Suprapubic skin (tissue), 4 donors: Measurements from ENCODE around the gene PCAT7. TPM values are rescaled to one million over a fixed set of nuclear protein-coding genes. Genes with fewer than 3 reads are reported as not detected.
"Not testable (repeated sequence)": the region's sequence is repeated elsewhere in the genome, so short reads cannot be mapped to it uniquely, and the experiment has no call there.

Source experiments
- DNase-seq, 2 donors: peaks; one replicate each; pipeline ENCODE4 v3.0.0-alpha.2; 2019; ENCODE audit warnings: low spot score in 2 of 2
- H3K27ac ChIP-seq: fragments of 200-600 bp; sonication (generic); one replicate; pipeline ENCODE4 v1.5.1; 2019
- H3K27me3 ChIP-seq: fragments of 200-600 bp; sonication (generic); one replicate; pipeline ENCODE4 v1.5.1; 2019
- H3K36me3 ChIP-seq: fragments of 200-600 bp; sonication (generic); one replicate; pipeline ENCODE4 v1.5.1; 2019
- H3K4me1 ChIP-seq: fragments of 200-600 bp; sonication (generic); one replicate; pipeline ENCODE4 v1.5.1; 2019
- H3K4me3 ChIP-seq: fragments of 200-600 bp; sonication (generic); one replicate; pipeline ENCODE4 v1.5.1; 2019; ENCODE audit warnings: mild to moderate bottlenecking
- H3K9me3 ChIP-seq: fragments of 200-600 bp; sonication (generic); one replicate; pipeline ENCODE4 v1.5.1; 2019
- CTCF ChIP-seq, 2 donors: fragments of 200-600 bp in 1 of 2; fragments of 450-650 bp in 1 of 2; sonication (generic) in 1 of 2; IDR thresholded peaks; one replicate each; pipeline ENCODE4 v1.5.1; 2016 to 2019; ENCODE audit warnings: antibody characterized with exemption in 2 of 2, mild to moderate bottlenecking in 1 of 2, moderate library complexity in 1 of 2
- EP300 ChIP-seq: sonication (generic); formaldehyde crosslinking; IDR thresholded peaks from one replicate; pipeline ENCODE4 v1.6.1; 2017; ENCODE audit warnings: antibody characterized with exemption
- POLR2A ChIP-seq, 2 donors: fragments of 450-650 bp; IDR thresholded peaks; one replicate each; pipeline ENCODE4 v1.6.1; 2017; ENCODE audit warnings: antibody characterized with exemption in 2 of 2, mild to moderate bottlenecking in 2 of 2, moderate library complexity in 2 of 2
- POLR2AphosphoS5 ChIP-seq, 3 donors: sonication (generic); formaldehyde crosslinking; IDR thresholded peaks; one replicate each; pipeline ENCODE4 v1.6.1; 2017; ENCODE audit warnings: antibody characterized with exemption in 3 of 3
- WGBS: methylation state at CpG from one replicate; pipeline ENCODE4 v1.1.5; 2018; 5-methylcytosine and 5-hydroxymethylcytosine counted together
- total RNA-seq, 4 donors: library from RNA; depleted of rRNA; stranded (reverse); fragments of >200 nt; gene quantifications; one replicate each; pipeline ENCODE4 v1.1.0, GENCODE V29; 2016

The PCAT7 gene
- under 1 TPM in 1 of 4 donors, not detected in 3; 0.87 TPM for total RNA-seq

- Histone ChIP-seq H3K36me3 (no peaks in the 10 kb centered on the region), H3K9me3 (no peaks in the 10 kb centered on the region), H3K4me1 (no peaks in the 10 kb centered on the region), H3K4me3 (no peak within 1 kb of the TSS), H3K27ac (no peak within 1 kb of the TSS), H3K27me3 (peaks cover 4% of the 10 kb centered on the region)
- whole genome bisulfite sequencing, result 83% methylated on average over 40 of the region's 40 CpGs
- DNase-seq, result no peak
- no peak for TF ChIP-seq CTCF (IDR thresholded peaks at IDR 0.05)
- no peak for TF ChIP-seq EP300
- TF ChIP-seq POLR2A (IDR thresholded peaks at IDR 0.05), result no peak
- no peak for TF ChIP-seq POLR2AphosphoS5 (IDR thresholded peaks at IDR 0.05)
Measured at GRCh38 chr9:94554439-94555331, at the start of gene PCAT7. PCAT7 (plus strand) TSS chr9:94555083.

- H3K4me3 ChIP-seq, H3K27ac ChIP-seq, H3K27me3 ChIP-seq, DNase-seq, H3K9me3 ChIP-seq, H3K36me3 ChIP-seq, H3K4me1 ChIP-seq: not testable (repeated sequence)
- 91% methylated on average over 4 of the region's 4 CpGs for WGBS
Measured at GRCh38 chr9:94506370-94506769, 48.5 kb upstream of the PCAT7 start.

DNA sequence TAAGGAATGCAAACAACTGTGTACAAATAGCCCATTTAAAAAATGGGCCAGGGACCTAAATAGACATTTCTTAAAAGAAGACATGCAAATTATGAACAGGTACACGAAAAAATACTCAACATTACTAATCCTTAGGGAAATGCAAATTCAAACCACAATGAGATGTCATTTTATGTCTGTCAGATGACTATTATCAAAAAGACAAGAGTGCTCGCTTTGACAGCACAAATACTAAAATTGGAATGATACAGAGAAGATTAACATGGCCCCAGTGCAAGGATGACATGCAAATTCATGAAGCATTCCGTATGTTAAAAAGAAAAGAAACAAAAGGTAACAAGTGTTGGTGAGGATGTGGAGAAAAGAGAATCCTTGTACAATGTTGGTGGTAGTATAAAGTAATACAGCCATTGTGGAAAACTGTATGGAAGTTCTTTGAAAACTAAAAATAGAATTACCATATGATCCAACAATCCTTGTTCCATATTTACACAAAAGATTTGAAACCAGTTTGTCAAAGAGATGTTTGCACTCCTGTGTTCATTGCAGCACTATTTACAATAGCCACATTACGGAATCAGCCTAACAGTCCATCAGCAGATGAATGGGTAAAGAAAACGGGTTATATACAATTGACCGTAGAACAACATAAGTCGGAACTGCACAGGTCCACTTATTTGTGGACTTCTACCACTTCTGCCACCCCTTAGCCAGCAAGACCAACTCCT is 47.2 kb upstream of the PCAT7 start:
- no peaks in the 10 kb centered on the region for H3K9me3 ChIP-seq
- peaks cover 2% of the 10 kb centered on the region for H3K27me3 ChIP-seq
- no peak for DNase-seq
- no peaks in the 10 kb centered on the region for H3K36me3 ChIP-seq
- H3K27ac ChIP-seq, result no peak overlapping the region
- TF ChIP-seq CTCF (IDR thresholded peaks at IDR 0.05) (no peak), EP300 (no peak), POLR2A (IDR thresholded peaks at IDR 0.05) (no peak), POLR2AphosphoS5 (IDR thresholded peaks at IDR 0.05) (no peak)
- H3K4me3 ChIP-seq, result no peak overlapping the region
- WGBS, result 83% methylated on average over 7 of the region's 7 CpGs
- no peaks in the 10 kb centered on the region for H3K4me1 ChIP-seq

GRCh38 chr9:94511134-94511954 is 43.5 kb upstream of the PCAT7 start:
- H3K4me3 ChIP-seq, result no peak overlapping the region
- no peak for DNase-seq
- H3K27ac ChIP-seq, result no peak overlapping the region
- WGBS, result 64% methylated on average over 6 of the region's 6 CpGs
- H3K4me1 ChIP-seq, result no peaks in the 10 kb centered on the region
- TF ChIP-seq EP300, result no peak
- no peak for TF ChIP-seq CTCF (IDR thresholded peaks at IDR 0.05)
- no peak for TF ChIP-seq POLR2AphosphoS5 (IDR thresholded peaks at IDR 0.05)
- TF ChIP-seq POLR2A (IDR thresholded peaks at IDR 0.05), result no peak
- H3K27me3 ChIP-seq, result no peaks in the 10 kb centered on the region
- H3K36me3 ChIP-seq, result no peaks in the 10 kb centered on the region
- H3K9me3 ChIP-seq, result no peaks in the 10 kb centered on the region

GRCh38 chr9:94511955-94512265 is 43.0 kb upstream of the PCAT7 start:
- no peaks in the 10 kb centered on the region for H3K9me3 ChIP-seq
- no peak for DNase-seq
- no peaks in the 10 kb centered on the region for H3K27me3 ChIP-seq
- no peaks in the 10 kb centered on the region for H3K36me3 ChIP-seq
- TF ChIP-seq CTCF (IDR thresholded peaks at IDR 0.05) (no peak), POLR2AphosphoS5 (IDR thresholded peaks at IDR 0.05) (no peak), POLR2A (IDR thresholded peaks at IDR 0.05) (no peak), EP300 (no peak)
- no peaks in the 10 kb centered on the region for H3K4me1 ChIP-seq
- H3K4me3 ChIP-seq, result no peak overlapping the region
- WGBS, result 79% methylated on average over 2 of the region's 2 CpGs
- H3K27ac ChIP-seq, result no peak overlapping the region
